SK-N-SH (cell line): ENCODE measurements around the gene SBF2. TPM values are rescaled to one million over a fixed set of nuclear protein-coding genes. Genes with fewer than 3 reads are reported as not detected.

Experiments used
- CTCF ChIA-PET: fragments of 300-600, 350-600 bp; formaldehyde crosslinking; extraction: SDS; loops from one replicate; lab custom pipeline; 2021; lab: Yijun Ruan, JAX
- POLR2A ChIA-PET: fragments of 350-600 bp; sonication (Branson Sonifier 250); formaldehyde crosslinking; extraction: SDS; loops from one replicate; lab custom pipeline; 2020; ENCODE audit warnings: antibody characterized with exemption, inconsistent platforms; lab: Yijun Ruan, JAX
- DNase-seq: peaks from one replicate; pipeline ENCODE4 v3.0.0; 2012
- H2AFZ ChIP-seq: fragments of 200-600 bp; sonication (generic); 2 replicates; pipeline ENCODE4 v1.8.1; 2016; ENCODE audit warnings: antibody characterized with exemption, mild to moderate bottlenecking, low read depth
- H3F3A ChIP-seq: fragments of 200-600 bp; sonication (generic); replicated peaks from 2 replicates; pipeline ENCODE3; 2016; ENCODE audit warnings: antibody characterized with exemption, mild to moderate bottlenecking; ENCODE audit not compliant: insufficient read depth
- H3K27ac ChIP-seq, 2 experiments: fragments of 200-500 bp in 1 of 2; fragments of 200-600 bp in 1 of 2; sonication (Bioruptor generic) in 1 of 2; sonication (generic), shearing (Covaris generic) in 1 of 2; 2 replicates each; pipeline versions ENCODE4 v1.5.1 to v1.6.1; 2014 to 2016; ENCODE audit warnings: low read depth in 2 of 2, inconsistent platforms in 1 of 2, low read length in 1 of 2, mild to moderate bottlenecking in 1 of 2, mixed read lengths in 1 of 2
- H3K27me3 ChIP-seq: fragments of 200-600 bp; sonication (generic), shearing (Covaris generic); 2 replicates; pipeline ENCODE4 v1.6.1; 2016; ENCODE audit warnings: mixed run types; ENCODE audit not compliant: insufficient read depth
- H3K36me3 ChIP-seq, 2 experiments: fragments of 200-500 bp in 1 of 2; fragments of 200-600 bp in 1 of 2; sonication (Bioruptor generic) in 1 of 2; sonication (generic) in 1 of 2; replicated peaks in 1 of 2; 2 replicates each; pipeline versions ENCODE3 to v1.5.1; 2014 to 2016; ENCODE audit warnings: low read length in 1 of 2, mild to moderate bottlenecking in 1 of 2; ENCODE audit not compliant: insufficient read depth in 2 of 2, control insufficient read depth in 1 of 2
- H3K4me1 ChIP-seq, 2 experiments: fragments of 200-500 bp in 1 of 2; fragments of 200-600 bp in 1 of 2; sonication (Bioruptor generic) in 1 of 2; sonication (generic), shearing (Covaris generic) in 1 of 2; 2 replicates each; pipeline versions ENCODE4 v1.5.1 to v1.6.1; 2014 to 2016; ENCODE audit warnings: low read depth in 1 of 2, low read length in 1 of 2, mixed run types in 1 of 2; ENCODE audit not compliant: insufficient read depth in 2 of 2, control insufficient read depth in 1 of 2
- H3K4me2 ChIP-seq: fragments of 200-600 bp; sonication (generic), shearing (Covaris generic); 2 replicates; pipeline ENCODE4 v1.6.1; 2017; ENCODE audit warnings: mixed run types
- H3K4me3 ChIP-seq, 2 experiments: fragments of 200-500 bp in 1 of 2; fragments of 200-600 bp in 1 of 2; sonication (Bioruptor generic) in 1 of 2; sonication (generic), shearing (Covaris generic) in 1 of 2; 2 replicates each; pipeline versions ENCODE4 v1.5.1 to v1.8.1; 2014 to 2016; ENCODE audit warnings: low read depth in 2 of 2, inconsistent platforms in 1 of 2, low read length in 1 of 2, mild to moderate bottlenecking in 1 of 2, mixed read lengths in 1 of 2, moderate library complexity in 1 of 2
- H3K79me2 ChIP-seq: fragments of 200-600 bp; sonication (generic); 2 replicates; pipeline ENCODE4 v1.8.1; 2017; ENCODE audit warnings: mild to moderate bottlenecking; ENCODE audit not compliant: insufficient read depth
- H3K9ac ChIP-seq: fragments of 200-600 bp; sonication (generic); 2 replicates; pipeline ENCODE4 v1.6.1; 2017; ENCODE audit warnings: mixed run types
- H3K9me2 ChIP-seq: fragments of 200-600 bp; sonication (generic); 2 replicates; pipeline ENCODE4 v1.6.1; 2017; ENCODE audit warnings: mixed run types
- H3K9me3 ChIP-seq: fragments of 200-600 bp; sonication (generic); 2 replicates; pipeline ENCODE4 v1.6.1; 2017; ENCODE audit warnings: mixed run types, mild to moderate bottlenecking, moderate library complexity
- H4K20me1 ChIP-seq: fragments of 200-600 bp; sonication (generic); 2 replicates; pipeline ENCODE4 v1.6.1; 2017; ENCODE audit warnings: mild to moderate bottlenecking, mixed run types; ENCODE audit not compliant: insufficient read depth
- CHD2 ChIP-seq: fragments of 150-350 bp; IDR thresholded peaks from 2 replicates; pipeline ENCODE4 v1.6.1; 2018; ENCODE audit warnings: low read length; ENCODE audit not compliant: partially characterized antibody
- EP300 ChIP-seq, 2 experiments: IDR thresholded peaks; 2 replicates each; pipeline versions ENCODE4 v1.4.0 to v1.6.1; 2012; ENCODE audit warnings: borderline replicate concordance in 1 of 2, low read depth in 1 of 2, low read length in 1 of 2
- EZH2phosphoT487 ChIP-seq: fragments of 200-600 bp; sonication (generic); IDR thresholded peaks from 2 replicates; pipeline ENCODE4 v1.6.1; 2017; ENCODE audit warnings: low read depth, mixed run types, mild to moderate bottlenecking, antibody characterized with exemption, moderate library complexity, borderline replicate concordance
- FOSL2 ChIP-seq: IDR thresholded peaks from 2 replicates; pipeline ENCODE4 v1.4.0; 2012; ENCODE audit warnings: low read depth, mild to moderate bottlenecking, moderate library complexity, borderline replicate concordance
- FOXJ3 ChIP-seq: sonication (generic); formaldehyde crosslinking; IDR thresholded peaks from 2 replicates; pipeline ENCODE4 v1.5.1; 2020; ENCODE audit warnings: mild to moderate bottlenecking, missing genetic modification reagents
- FOXM1 ChIP-seq: IDR thresholded peaks from 2 replicates; pipeline ENCODE4 v1.4.0; 2012; ENCODE audit warnings: low read depth, mild to moderate bottlenecking
- NFIC ChIP-seq: IDR thresholded peaks from 2 replicates; pipeline ENCODE4 v1.4.0; 2012; ENCODE audit warnings: borderline replicate concordance
- NRF1 ChIP-seq: IDR thresholded peaks from 2 replicates; pipeline ENCODE4 v1.6.1; 2012; ENCODE audit warnings: low read depth, mild to moderate bottlenecking, low read length
- RCOR1 ChIP-seq: fragments of 150-350 bp; IDR thresholded peaks from 2 replicates; pipeline ENCODE4 v1.6.1; 2017; ENCODE audit warnings: antibody characterized with exemption, low read length
- RFX5 ChIP-seq: IDR thresholded peaks from 2 replicates; pipeline ENCODE4 v1.6.1; 2012; ENCODE audit warnings: mild to moderate bottlenecking, improper control_type of control experiment, low read length
- RXRA ChIP-seq: IDR thresholded peaks from 2 replicates; pipeline ENCODE4 v1.4.0; 2012; ENCODE audit warnings: low read depth, mild to moderate bottlenecking, borderline replicate concordance
- SIN3A ChIP-seq: IDR thresholded peaks from 2 replicates; pipeline ENCODE4 v1.6.1; 2012; ENCODE audit warnings: low read depth, mild to moderate bottlenecking, low read length, moderate library complexity, borderline replicate concordance
- TAF1 ChIP-seq: IDR thresholded peaks from 2 replicates; pipeline ENCODE4 v1.6.1; 2012; ENCODE audit warnings: low read depth, mild to moderate bottlenecking, low read length, moderate library complexity, borderline replicate concordance
- TEAD4 ChIP-seq: IDR thresholded peaks from 2 replicates; pipeline ENCODE4 v1.4.0; 2012; ENCODE audit warnings: mild to moderate bottlenecking, borderline replicate concordance; ENCODE audit not compliant: insufficient read depth
- WGBS: methylation state at CpG from one replicate; pipeline ENCODE4 v1.1.6; 2017; ENCODE audit warnings: low lambda C conversion rate; 5-methylcytosine and 5-hydroxymethylcytosine counted together
- polyA plus RNA-seq, 3 experiments: library from polyadenylated mRNA; depleted of rRNA; stranded (reverse); fragments of >200 nt; gene quantifications; 2 replicates each; pipeline ENCODE4 v1.2.3, GENCODE V29; 2012
- TF ChIP-seq, protein P1 (sequence below): fragments of 150-350 bp; IDR thresholded peaks from 2 replicates; pipeline ENCODE4 v1.6.1; 2017; ENCODE audit warnings: antibody characterized with exemption, low read length, low read depth, borderline replicate concordance
- TF ChIP-seq, protein P2 (sequence below): IDR thresholded peaks from 2 replicates; pipeline ENCODE4 v1.4.0; 2012; ENCODE audit warnings: low read depth, borderline replicate concordance
- TF ChIP-seq, protein P3 (sequence below): IDR thresholded peaks from 2 replicates; pipeline ENCODE4 v1.6.1; 2012; ENCODE audit warnings: mild to moderate bottlenecking, low read depth, low read length, moderate library complexity
- TF ChIP-seq, protein P4 (sequence below): IDR thresholded peaks from 2 replicates; pipeline ENCODE4; 2012
- TF ChIP-seq, protein P5 (sequence below): fragments of 150-350 bp; IDR thresholded peaks from 2 replicates; pipeline ENCODE4 v1.6.1; 2016; ENCODE audit warnings: mild to moderate bottlenecking, low read depth, low read length

Gene SBF2
- polyA plus RNA-seq, 1 of the 3 experiments (the other 2 are of a cell fraction) = 23.0 TPM

DNA sequence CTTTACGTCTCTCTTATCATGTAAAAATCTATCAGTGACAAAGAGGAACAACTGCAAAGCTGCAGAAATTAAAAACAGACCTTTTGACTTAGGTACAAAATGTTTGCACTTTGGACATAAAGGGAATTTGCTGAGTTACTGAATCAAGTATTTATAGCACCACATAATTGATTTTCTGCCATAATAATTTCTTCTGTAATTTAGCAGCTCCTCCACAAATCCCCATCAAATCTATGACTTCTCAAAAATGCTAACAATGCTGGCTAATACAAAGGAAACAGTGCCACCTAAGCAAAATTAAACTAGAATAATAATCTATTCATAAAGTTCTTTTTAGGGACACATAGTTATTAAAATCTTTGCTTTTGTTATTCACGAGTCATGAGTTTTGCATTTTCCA, 415.1 kb downstream of the SBF2 start (continued):
- TF ChIP-seq, protein P1, sequence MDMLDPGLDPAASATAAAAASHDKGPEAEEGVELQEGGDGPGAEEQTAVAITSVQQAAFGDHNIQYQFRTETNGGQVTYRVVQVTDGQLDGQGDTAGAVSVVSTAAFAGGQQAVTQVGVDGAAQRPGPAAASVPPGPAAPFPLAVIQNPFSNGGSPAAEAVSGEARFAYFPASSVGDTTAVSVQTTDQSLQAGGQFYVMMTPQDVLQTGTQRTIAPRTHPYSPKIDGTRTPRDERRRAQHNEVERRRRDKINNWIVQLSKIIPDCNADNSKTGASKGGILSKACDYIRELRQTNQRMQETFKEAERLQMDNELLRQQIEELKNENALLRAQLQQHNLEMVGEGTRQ = no peak
- TF ChIP-seq SIN3A (no peak), RFX5 (no peak)

DNA sequence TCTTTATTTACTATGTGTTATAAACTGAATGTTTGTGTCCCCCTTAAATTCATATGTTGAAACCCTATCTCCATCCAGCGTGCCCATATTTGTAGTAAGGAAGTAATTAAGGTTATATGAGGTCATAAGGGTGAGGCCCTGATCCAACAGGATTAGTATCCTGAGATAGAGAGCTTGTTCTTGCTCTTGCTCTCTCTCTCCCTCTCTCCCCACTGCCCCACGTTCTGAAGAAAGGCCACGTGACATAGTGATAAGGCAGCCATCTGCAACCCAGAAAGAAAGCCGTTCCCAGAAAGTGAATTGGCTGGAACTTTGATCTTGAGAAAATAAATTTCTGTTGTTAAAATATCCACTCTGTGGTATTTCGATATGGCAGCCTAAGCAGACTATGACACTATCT, 417.7 kb downstream of the SBF2 start:
- H3K4me1 ChIP-seq = no peaks in the 10 kb centered on the region; a peak in 2 of 4 replicates
- no peak overlapping the region for H3K9ac ChIP-seq
- 0 out of 2 replicates have a peak, but pooled peaks cover 5% of the 10 kb centered on the region for H3K9me3 ChIP-seq
- H3K9me2 ChIP-seq = no peaks in the 10 kb centered on the region
- no peak overlapping the region for H3K4me2 ChIP-seq
- no peaks in the 10 kb centered on the region for H3K79me2 ChIP-seq
- no peak overlapping the region for H3K4me3 ChIP-seq
- TF ChIP-seq RFX5 = no peak
- no peak for TF ChIP-seq FOSL2
- no peak for TF ChIP-seq EP300 (IDR thresholded peaks at IDR 0.05; ENCODE audit: borderline replicate concordance in 1 of 2, low read depth in 1 of 2, low read length in 1 of 2)
- TF ChIP-seq, protein P2, sequence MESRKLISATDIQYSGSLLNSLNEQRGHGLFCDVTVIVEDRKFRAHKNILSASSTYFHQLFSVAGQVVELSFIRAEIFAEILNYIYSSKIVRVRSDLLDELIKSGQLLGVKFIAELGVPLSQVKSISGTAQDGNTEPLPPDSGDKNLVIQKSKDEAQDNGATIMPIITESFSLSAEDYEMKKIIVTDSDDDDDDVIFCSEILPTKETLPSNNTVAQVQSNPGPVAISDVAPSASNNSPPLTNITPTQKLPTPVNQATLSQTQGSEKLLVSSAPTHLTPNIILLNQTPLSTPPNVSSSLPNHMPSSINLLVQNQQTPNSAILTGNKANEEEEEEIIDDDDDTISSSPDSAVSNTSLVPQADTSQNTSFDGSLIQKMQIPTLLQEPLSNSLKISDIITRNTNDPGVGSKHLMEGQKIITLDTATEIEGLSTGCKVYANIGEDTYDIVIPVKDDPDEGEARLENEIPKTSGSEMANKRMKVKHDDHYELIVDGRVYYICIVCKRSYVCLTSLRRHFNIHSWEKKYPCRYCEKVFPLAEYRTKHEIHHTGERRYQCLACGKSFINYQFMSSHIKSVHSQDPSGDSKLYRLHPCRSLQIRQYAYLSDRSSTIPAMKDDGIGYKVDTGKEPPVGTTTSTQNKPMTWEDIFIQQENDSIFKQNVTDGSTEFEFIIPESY = no peak
- TF ChIP-seq, protein P3, sequence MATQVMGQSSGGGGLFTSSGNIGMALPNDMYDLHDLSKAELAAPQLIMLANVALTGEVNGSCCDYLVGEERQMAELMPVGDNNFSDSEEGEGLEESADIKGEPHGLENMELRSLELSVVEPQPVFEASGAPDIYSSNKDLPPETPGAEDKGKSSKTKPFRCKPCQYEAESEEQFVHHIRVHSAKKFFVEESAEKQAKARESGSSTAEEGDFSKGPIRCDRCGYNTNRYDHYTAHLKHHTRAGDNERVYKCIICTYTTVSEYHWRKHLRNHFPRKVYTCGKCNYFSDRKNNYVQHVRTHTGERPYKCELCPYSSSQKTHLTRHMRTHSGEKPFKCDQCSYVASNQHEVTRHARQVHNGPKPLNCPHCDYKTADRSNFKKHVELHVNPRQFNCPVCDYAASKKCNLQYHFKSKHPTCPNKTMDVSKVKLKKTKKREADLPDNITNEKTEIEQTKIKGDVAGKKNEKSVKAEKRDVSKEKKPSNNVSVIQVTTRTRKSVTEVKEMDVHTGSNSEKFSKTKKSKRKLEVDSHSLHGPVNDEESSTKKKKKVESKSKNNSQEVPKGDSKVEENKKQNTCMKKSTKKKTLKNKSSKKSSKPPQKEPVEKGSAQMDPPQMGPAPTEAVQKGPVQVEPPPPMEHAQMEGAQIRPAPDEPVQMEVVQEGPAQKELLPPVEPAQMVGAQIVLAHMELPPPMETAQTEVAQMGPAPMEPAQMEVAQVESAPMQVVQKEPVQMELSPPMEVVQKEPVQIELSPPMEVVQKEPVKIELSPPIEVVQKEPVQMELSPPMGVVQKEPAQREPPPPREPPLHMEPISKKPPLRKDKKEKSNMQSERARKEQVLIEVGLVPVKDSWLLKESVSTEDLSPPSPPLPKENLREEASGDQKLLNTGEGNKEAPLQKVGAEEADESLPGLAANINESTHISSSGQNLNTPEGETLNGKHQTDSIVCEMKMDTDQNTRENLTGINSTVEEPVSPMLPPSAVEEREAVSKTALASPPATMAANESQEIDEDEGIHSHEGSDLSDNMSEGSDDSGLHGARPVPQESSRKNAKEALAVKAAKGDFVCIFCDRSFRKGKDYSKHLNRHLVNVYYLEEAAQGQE = no peak
- TF ChIP-seq FOXM1 = no peak
- TF ChIP-seq FOXJ3 (CRISPR knock-in tag) = no peak
- TF ChIP-seq RCOR1 = no peak
- TF ChIP-seq EZH2phosphoT487 = no peak
- no peak for TF ChIP-seq TAF1
- no peak for TF ChIP-seq NFIC
- TF ChIP-seq SIN3A = no peak
- TF ChIP-seq, protein P1 = no peak
- TF ChIP-seq, protein P4, sequence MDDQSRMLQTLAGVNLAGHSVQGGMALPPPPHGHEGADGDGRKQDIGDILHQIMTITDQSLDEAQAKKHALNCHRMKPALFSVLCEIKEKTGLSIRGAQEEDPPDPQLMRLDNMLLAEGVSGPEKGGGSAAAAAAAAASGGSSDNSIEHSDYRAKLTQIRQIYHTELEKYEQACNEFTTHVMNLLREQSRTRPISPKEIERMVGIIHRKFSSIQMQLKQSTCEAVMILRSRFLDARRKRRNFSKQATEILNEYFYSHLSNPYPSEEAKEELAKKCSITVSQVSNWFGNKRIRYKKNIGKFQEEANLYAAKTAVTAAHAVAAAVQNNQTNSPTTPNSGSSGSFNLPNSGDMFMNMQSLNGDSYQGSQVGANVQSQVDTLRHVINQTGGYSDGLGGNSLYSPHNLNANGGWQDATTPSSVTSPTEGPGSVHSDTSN = no peak
- no peak for TF ChIP-seq TEAD4
- TF ChIP-seq NRF1 = no peak
- no peak for TF ChIP-seq RXRA
- TF ChIP-seq CHD2 = no peak
- TF ChIP-seq, protein P5, sequence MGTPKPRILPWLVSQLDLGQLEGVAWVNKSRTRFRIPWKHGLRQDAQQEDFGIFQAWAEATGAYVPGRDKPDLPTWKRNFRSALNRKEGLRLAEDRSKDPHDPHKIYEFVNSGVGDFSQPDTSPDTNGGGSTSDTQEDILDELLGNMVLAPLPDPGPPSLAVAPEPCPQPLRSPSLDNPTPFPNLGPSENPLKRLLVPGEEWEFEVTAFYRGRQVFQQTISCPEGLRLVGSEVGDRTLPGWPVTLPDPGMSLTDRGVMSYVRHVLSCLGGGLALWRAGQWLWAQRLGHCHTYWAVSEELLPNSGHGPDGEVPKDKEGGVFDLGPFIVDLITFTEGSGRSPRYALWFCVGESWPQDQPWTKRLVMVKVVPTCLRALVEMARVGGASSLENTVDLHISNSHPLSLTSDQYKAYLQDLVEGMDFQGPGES = no peak
- no peak for DNase-seq
- no peaks in the 10 kb centered on the region for H4K20me1 ChIP-seq
- WGBS = 95% methylated on average over 5 of the region's 5 CpGs
- ChIA-PET POLR2A (no interaction called here), CTCF (no interaction called here)
- H3K27me3 ChIP-seq = no peaks in the 10 kb centered on the region
- no peak overlapping the region for H2AFZ ChIP-seq
- H3K27ac ChIP-seq = no peak overlapping the region
- H3K36me3 ChIP-seq = peaks cover 0 to 14% of the 10 kb centered on the region in 2 experiments
- no peaks in the 10 kb centered on the region for H3F3A ChIP-seq
